Stromal cell of bone marrow (primary cell): ENCODE data around the gene MAN2B1.

ENCODE experiments used
- DNase-seq: peaks from one replicate; pipeline ENCODE4 v3.0.0-alpha.2; 2012; ENCODE audit warnings: low read depth

Gene MAN2B1

DNA sequence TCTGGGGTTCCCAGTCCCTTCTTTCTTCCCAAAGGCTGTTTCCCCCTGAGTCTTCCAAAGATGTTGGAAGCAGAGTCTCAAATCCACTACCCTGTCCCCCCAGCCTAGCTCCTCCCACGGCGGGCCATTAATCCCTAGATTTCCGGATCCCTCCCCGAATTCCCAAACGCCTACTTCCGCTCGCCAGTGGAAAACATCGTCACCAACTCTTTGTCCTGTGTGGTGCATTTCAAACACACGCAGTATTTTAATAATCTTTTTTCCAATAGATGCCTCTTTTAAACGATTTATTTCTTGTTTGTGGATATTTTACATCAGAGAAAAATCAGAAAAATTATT lies 55.2 kb downstream of the MAN2B1 start:
- DNase-seq = peak; percentile 83

DNA sequence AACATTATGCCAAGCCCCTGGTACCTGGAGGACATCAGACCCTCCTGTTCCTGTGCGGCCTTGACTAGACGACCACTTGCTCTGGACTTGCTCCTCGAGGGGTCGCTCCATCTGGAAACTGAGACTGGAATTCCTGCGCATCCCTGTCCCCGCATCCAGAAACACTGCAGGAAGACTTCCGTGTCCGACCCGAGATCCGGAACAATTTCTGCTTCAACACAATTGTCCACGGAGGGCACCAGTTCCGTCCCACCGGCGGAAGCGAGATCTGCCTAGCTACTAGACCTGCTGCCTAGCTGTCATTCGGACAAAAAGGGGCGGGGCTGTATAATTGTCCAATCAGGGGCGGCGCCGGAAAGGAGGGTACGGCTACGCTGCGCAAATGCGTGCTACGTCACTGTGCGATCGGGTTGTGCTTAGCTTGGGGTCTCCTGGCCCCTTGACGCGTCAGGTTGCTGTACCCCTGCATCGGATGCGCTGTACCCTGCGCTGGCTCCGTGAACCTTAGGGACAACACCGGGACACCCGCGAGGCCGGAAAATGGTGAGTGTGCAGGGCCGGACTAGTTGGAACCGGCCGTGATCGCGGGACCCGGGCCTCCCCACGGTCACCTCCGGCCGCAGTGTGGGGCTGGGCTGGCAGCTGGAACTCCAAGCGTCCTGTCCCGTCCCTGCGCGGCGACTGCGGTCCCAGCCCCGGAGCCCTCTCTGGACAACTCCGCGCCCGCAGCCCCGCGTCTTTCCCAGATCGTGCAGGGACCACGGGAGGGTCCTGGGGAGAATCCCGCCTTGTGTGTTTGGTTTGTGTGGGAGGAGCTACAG lies 55.8 kb downstream of the MAN2B1 start, which contains the start of the genes ZNF490 and ZNF791:
Gene ZNF490 (minus strand): TSS at position 274 of the 821 bp plus-strand sequence. CDS start 133 bp downstream, at position 141.
Gene ZNF791 (plus strand): TSS at position 381 of the 821 bp plus-strand sequence. CDS start 160 bp downstream, at position 541.
- peak; percentile 97 for DNase-seq

DNA sequence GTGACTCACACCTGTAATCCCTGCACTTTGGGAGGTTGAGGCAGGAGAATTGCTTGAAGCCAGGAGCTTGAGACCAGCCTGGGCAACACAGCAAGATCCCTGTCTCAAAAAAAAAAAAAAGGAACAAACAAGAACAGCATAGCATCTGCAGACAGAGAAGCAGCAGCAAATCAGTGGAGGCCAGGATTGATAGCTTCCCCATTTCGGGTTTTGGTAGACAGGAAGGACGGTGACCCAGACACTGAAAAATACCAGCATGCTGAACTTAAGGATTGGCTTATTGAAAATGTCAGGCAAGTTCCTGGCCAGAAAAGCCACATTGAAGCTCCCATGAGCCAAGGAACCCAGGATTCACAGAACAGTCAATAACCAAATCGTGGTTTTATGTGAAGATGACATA lies 58.9 kb downstream of the MAN2B1 start:
- no peak for DNase-seq

DNA sequence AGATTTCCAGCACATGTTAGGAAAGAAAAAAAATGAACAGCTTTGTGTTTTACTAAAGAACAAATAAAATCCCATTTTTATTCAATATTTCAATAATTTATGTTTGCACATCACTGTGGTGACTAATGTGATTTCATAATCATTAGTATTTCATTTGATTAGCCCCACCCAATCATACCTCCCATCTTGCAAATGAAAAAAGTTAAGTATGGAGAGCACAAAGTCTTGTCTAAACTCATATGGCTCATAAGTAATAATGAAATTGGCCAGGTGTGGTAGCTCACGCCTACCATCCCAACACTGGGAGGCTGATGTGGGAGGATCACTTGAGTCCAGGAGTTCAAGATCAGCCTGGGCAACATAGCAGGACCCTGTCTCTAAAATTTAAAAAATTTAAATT lies 59.7 kb downstream of the MAN2B1 start:
- DNase-seq = no peak

DNA sequence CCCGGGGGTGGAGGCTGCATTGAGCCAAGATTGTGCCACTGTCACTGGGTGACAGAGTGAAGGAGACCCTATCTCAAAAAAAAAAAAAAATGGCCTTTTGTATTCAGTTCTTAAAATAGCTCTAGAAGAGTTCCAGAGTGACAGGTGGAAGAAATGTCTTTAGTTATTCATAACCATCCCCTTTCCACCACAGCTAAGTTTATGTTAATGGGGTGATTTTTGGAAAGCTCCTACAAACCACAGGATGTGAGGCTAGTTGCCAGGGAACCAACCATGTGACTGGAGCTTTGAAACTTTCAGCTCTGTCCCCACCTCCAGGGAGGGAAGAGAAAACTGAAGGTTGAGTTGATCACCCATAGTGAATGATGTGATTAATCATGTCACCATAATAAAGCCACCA lies 62.8 kb downstream of the MAN2B1 start:
- DNase-seq = no peak

DNA sequence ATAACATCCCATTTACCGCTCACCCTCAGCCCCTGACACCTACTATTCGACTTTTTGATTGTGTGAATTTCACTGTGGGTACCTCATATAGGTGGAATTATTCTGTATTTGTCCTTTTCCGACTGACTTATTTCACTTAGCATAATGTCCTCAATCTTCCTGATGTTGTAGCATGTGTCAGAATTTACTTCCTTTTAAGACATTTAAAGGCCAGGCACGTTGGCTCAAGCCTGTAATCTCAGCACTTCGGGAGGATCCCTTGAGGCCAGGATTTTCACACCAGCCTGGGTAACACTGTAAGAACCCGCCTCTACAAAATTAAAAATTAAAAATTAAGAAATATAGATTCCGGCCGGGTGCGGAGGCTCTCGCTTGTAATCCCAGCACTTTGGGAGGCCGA lies 68.9 kb downstream of the MAN2B1 start:
- DNase-seq = no peak

DNA sequence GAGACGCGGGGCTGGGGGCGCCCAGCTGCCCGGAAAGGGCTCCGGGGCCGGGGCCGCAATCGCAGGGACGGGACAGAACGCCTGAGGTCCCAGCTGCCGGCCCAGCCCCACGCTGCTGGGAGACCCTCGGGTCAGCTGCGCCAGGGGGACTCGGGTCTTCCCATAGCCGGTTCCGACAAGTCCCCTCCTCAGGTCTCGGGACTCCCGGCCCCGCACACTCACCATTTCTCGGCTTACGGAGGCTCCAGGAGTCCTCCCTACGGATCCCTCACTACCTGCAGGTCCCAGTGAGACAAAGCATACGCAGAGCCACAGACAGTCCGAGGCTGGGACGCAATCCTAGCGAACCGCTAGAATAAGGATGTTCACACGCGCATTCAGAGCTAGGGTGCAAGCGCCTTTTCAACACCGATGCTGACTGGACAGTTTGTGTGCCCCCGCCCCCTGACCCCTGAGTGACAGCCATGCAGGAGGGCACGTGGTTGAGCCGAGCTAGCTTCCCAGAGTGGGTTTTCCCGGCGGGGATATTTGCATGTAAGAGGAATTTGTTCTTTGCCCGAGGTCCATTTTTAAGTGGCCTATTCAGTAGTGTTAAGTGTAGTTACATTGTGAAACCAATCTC lies 69.5 kb downstream of the MAN2B1 start:
- DNase-seq = no peak
